ENCODE results near the gene ITGB1.
A peak's percentile ranks its signal among the peaks of the same experiment; 100 is the strongest.
"Not testable (repeated sequence)": the region's sequence is repeated elsewhere in the genome, so short reads cannot be mapped to it uniquely, and the experiment has no call there.

ITGB1 gene

GRCh38 chr10:32980242-32980557 is 22.2 kb upstream of the ITGB1 start:
- DNase-seq, result no peak

- not testable (repeated sequence) for DNase-seq
These were observed 21.7 kb upstream of the ITGB1 start for GRCh38 chr10:32979719-32980118.

- no peak for DNase-seq
These were observed 21.0 kb upstream of the ITGB1 start for GRCh38 chr10:32979041-32979440.

GRCh38 chr10:32977846-32978809 is 20.1 kb upstream of the ITGB1 start:
- DNase-seq, result not testable (repeated sequence)

- no peak for DNase-seq
These were observed 18.3 kb upstream of the ITGB1 start for GRCh38 chr10:32976338-32976737.

- no peak for DNase-seq
These were observed 14.9 kb upstream of the ITGB1 start for GRCh38 chr10:32972929-32973328.

GRCh38 chr10:32972460-32972859 is 14.4 kb upstream of the ITGB1 start:
- no peak for DNase-seq

GRCh38 chr10:32971536-32972091 is 13.6 kb upstream of the ITGB1 start:
- DNase-seq, result no peak

- no peak for DNase-seq
These were observed 12.9 kb upstream of the ITGB1 start for GRCh38 chr10:32970910-32971309.

GRCh38 chr10:32964270-32964669 is 6.2 kb upstream of the ITGB1 start:
- DNase-seq, result no peak

GRCh38 chr10:32963096-32963495 is 5.1 kb upstream of the ITGB1 start:
- no peak for DNase-seq

GRCh38 chr10:32962521-32962920 is 4.5 kb upstream of the ITGB1 start:
- no peak for DNase-seq

- no peak for DNase-seq
These were observed 3.9 kb upstream of the ITGB1 start for GRCh38 chr10:32961895-32962369.

- no peak for DNase-seq
These were observed 3.4 kb upstream of the ITGB1 start for GRCh38 chr10:32961343-32961894.

GRCh38 chr10:32960022-32960421 is 2.0 kb upstream of the ITGB1 start:
- DNase-seq, result peak; percentile 4

- DNase-seq, result peak; percentile 39
These were observed 1.2 kb upstream of the ITGB1 start for GRCh38 chr10:32959006-32959920.

GRCh38 chr10:32957341-32958084 is 517 bp downstream of the ITGB1 start:
- peak; percentile 63 for DNase-seq

GRCh38 chr10:32956365-32957197 is 1.4 kb downstream of the ITGB1 start:
- DNase-seq, result peak; percentile 16

- no peak for DNase-seq
These were observed 2.2 kb downstream of the ITGB1 start for GRCh38 chr10:32955790-32956189.

- peak; percentile 1 for DNase-seq
These were observed 2.7 kb downstream of the ITGB1 start for GRCh38 chr10:32955299-32955772.
